K562 (cell line): Measurements from ENCODE around the gene ATP8B2. TPM values are rescaled to one million over a fixed set of nuclear protein-coding genes. Genes with fewer than 3 reads are reported as not detected.

Source experiments
- AFF1 ChIP-seq, 2 experiments: fragments of 450-650 bp; IDR thresholded peaks; 2 replicates each; pipeline ENCODE4 v1.6.1; 2018; ENCODE audit warnings: mild to moderate bottlenecking in 2 of 2, low read depth in 1 of 2; ENCODE audit not compliant: partially characterized antibody in 2 of 2
- ATF1 ChIP-seq, 2 experiments: fragments of 450-650 bp in 1 of 2; IDR thresholded peaks; 2 replicates each; pipeline ENCODE4 v1.6.1; 2016; ENCODE audit warnings: missing compliant biosample characterization in 1 of 2, missing genetic modification characterization in 1 of 2
- CBX1 ChIP-seq: sonication (generic); IDR thresholded peaks from 2 replicates; pipeline ENCODE4 v1.6.1; 2016; ENCODE audit warnings: antibody characterized with exemption, low read depth, mild to moderate bottlenecking
- CHD4 ChIP-seq: fragments of 200-600 bp; sonication (generic); IDR thresholded peaks from 3 replicates; pipeline ENCODE4 v1.6.1; 2012; ENCODE audit warnings: low read depth, mild to moderate bottlenecking, mixed read lengths, low read length, inconsistent platforms; ENCODE audit not compliant: insufficient read depth, insufficient replicate concordance, poor library complexity, severe bottlenecking
- HDGF ChIP-seq: fragments of 450-650 bp; IDR thresholded peaks from 2 replicates; pipeline ENCODE4 v1.6.1; 2016
- LARP7 ChIP-seq: fragments of 450-650 bp; IDR thresholded peaks from 2 replicates; pipeline ENCODE4 v1.6.1; 2016
- MEF2A ChIP-seq: IDR thresholded peaks from 2 replicates; pipeline ENCODE4 v1.6.1; 2011; ENCODE audit warnings: low read depth, mild to moderate bottlenecking, low read length, moderate library complexity; ENCODE audit not compliant: control insufficient read depth
- POLR2A ChIP-seq: fragments of 450-650 bp; conservative IDR thresholded peaks from 2 replicates; pipeline ENCODE4 v1.6.1; 2016
- RB1 ChIP-seq: fragments of 450-650 bp; IDR thresholded peaks from 2 replicates; pipeline ENCODE4 v1.6.1; 2017; ENCODE audit warnings: low read depth, mild to moderate bottlenecking
- YY1 ChIP-seq, 3 experiments: IDR thresholded peaks; 2 replicates each; pipeline ENCODE4 v1.6.1; 2011; ENCODE audit warnings: low read length in 2 of 3, mild to moderate bottlenecking in 2 of 3, moderate library complexity in 2 of 3, borderline replicate concordance in 1 of 3, control low read depth in 1 of 3, low read depth in 1 of 3; ENCODE audit not compliant: insufficient read depth in 3 of 3, insufficient replicate concordance in 2 of 3, control insufficient read depth in 1 of 3, insufficient read length in 1 of 3; ENCODE audit errors: extremely low read depth in 1 of 3
- ZKSCAN1 ChIP-seq: fragments of 150-350 bp; IDR thresholded peaks from 2 replicates; pipeline ENCODE4 v1.6.1; 2016; ENCODE audit warnings: low read depth, low read length
- ZNF280A ChIP-seq: fragments of 450-650 bp; IDR thresholded peaks from 2 replicates; pipeline ENCODE4 v1.6.1; 2018; ENCODE audit warnings: mild to moderate bottlenecking, low read depth; ENCODE audit not compliant: partially characterized antibody
- ZNF583 ChIP-seq: fragments of 250-450 bp; sonication (Bioruptor Pico); IDR thresholded peaks from 2 replicates; pipeline ENCODE4 v1.4.0; 2020
- polyA plus RNA-seq, 8 experiments: library from polyadenylated mRNA; depleted of rRNA in 4 of 8; stranded (reverse) in 5 of 8; unstranded in 3 of 8; fragments of >200 nt; fragmentation: Nextera tagmentation in 2 of 8; fragmentation: Illumina TruSeq in 1 of 8; extraction: Ambion mirVana in 2 of 8; extraction: Trizol in 1 of 8; gene quantifications; 2 replicates each; pipeline versions ENCODE4 v1.2.1 to v1.2.3, GENCODE V29; 2011 to 2014; ENCODE audit warnings: inconsistent platforms in 1 of 8, missing spikeins in 1 of 8
- total RNA-seq, 7 experiments: library from RNA; depleted of rRNA in 6 of 7; stranded (reverse); fragments of >200 nt in 6 of 7; fragmentation: Illumina TruSeq in 2 of 7; extraction: Trizol in 2 of 7; gene quantifications; 2 replicates each; pipeline versions ENCODE4 v1.2.1 to v1.2.3, GENCODE V29; 2011 to 2021; ENCODE audit warnings: low replicate concordance in 1 of 7
- TF ChIP-seq, protein P1 (sequence below): fragments of 250-450 bp; sonication (Bioruptor Pico); IDR thresholded peaks from 2 replicates; pipeline ENCODE4 v1.8.0; 2021; ENCODE audit warnings: moderate library complexity, mild to moderate bottlenecking, inconsistent platforms

Gene ATP8B2
- total and polyA plus RNA-seq, 9 of the 15 experiments (the other 6 are each of a cell fraction or from before 2014, with no cell fraction given), result 0.27 to 33.2 (median 18.4) TPM

- TF ChIP-seq AFF1 (IDR thresholded peaks at IDR 0.05; ENCODE audit: low read depth in 1 of 2, partially characterized antibody in 2 of 2) (peak in 1 of 2 experiments; percentile 48), CBX1 (peak; percentile 32; the same call in 1 of the 2 replicates), LARP7 (no peak), MEF2A (peak; percentile 96), CHD4 (no peak), POLR2A (peak; percentile 58), HDGF (0 out of 2 replicates have a peak, but pooled peaks have one; percentile 72), YY1 (IDR thresholded peaks at IDR 0.05; ENCODE audit: borderline replicate concordance in 1 of 3, control insufficient read depth in 1 of 3, extremely low read depth in 1 of 3, insufficient read depth in 3 of 3, insufficient read length in 1 of 3, insufficient replicate concordance in 2 of 3, low read depth in 1 of 3, low read length in 2 of 3) (peak in 2 of 3 experiments; percentile 46 to 74), RB1 (peak; percentile 36; the same call in 1 of the 2 replicates), ZKSCAN1 (0 out of 2 replicates have a peak, but pooled peaks have one; percentile 29), ZNF280A (no peak), ZNF583 (CRISPR knock-in tag) (no peak), ATF1 (CRISPR knock-in tag; IDR thresholded peaks at IDR 0.05) (no peak), ATF1 (tag; IDR thresholded peaks at IDR 0.05) (peak; percentile 51)
- TF ChIP-seq, protein P1, sequence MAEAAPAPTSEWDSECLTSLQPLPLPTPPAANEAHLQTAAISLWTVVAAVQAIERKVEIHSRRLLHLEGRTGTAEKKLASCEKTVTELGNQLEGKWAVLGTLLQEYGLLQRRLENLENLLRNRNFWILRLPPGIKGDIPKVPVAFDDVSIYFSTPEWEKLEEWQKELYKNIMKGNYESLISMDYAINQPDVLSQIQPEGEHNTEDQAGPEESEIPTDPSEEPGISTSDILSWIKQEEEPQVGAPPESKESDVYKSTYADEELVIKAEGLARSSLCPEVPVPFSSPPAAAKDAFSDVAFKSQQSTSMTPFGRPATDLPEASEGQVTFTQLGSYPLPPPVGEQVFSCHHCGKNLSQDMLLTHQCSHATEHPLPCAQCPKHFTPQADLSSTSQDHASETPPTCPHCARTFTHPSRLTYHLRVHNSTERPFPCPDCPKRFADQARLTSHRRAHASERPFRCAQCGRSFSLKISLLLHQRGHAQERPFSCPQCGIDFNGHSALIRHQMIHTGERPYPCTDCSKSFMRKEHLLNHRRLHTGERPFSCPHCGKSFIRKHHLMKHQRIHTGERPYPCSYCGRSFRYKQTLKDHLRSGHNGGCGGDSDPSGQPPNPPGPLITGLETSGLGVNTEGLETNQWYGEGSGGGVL, result no peak
These were observed 539 bp downstream of the ATP8B2 start (continued) for GRCh38 chr1:154325583-154326545.
